G401 (cell line): ENCODE measurements around the gene NFKBIE. TPM values are rescaled to one million over a fixed set of nuclear protein-coding genes. Genes with fewer than 3 reads are reported as not detected.

ENCODE experiments used
- DNase-seq: peaks from one replicate; pipeline ENCODE4 v3.0.0-alpha.2; 2015; ENCODE audit warnings: low spot score
- in situ Hi-C: cut with HindIII; loops from 2 replicates; pipeline ENCODE4 v1.10.0; 2016; ENCODE audit warnings: low sequenced_read_pairs, mixed read lengths
- total RNA-seq: library from RNA; depleted of rRNA; stranded (reverse); fragments of >200 nt; shearing (Covaris generic); gene quantifications from 2 replicates; pipeline ENCODE4 v1.2.3, GENCODE V29; 2014

NFKBIE gene
- total RNA-seq, 1 experiment from 2014 or later, result 27.7 TPM

- in situ Hi-C loops, result loop anchor here (10.0 kb wide), 1 partner anchor 156 kb away; no protein-coding TSS in a partner anchor
- no peak for DNase-seq
Observed at GRCh38 chr6:44250718-44251123, 14.6 kb downstream of the NFKBIE start.

GRCh38 chr6:44250067-44250717 is 15.2 kb downstream of the NFKBIE start:
- in situ Hi-C loops, result loop anchor here (10.0 kb wide), 1 partner anchor 155 kb away; no protein-coding TSS in a partner anchor
- DNase-seq, result no peak

- in situ Hi-C loops, result no loop called here
- DNase-seq, result no peak
Observed at GRCh38 chr6:44249082-44249748, 16.1 kb downstream of the NFKBIE start.

- no peak for DNase-seq
- in situ Hi-C loops, result no loop called here
Observed at GRCh38 chr6:44248579-44248978, 16.8 kb downstream of the NFKBIE start.

GRCh38 chr6:44247338-44248302 is 17.7 kb downstream of the NFKBIE start:
- in situ Hi-C loops, result no loop called here

GRCh38 chr6:44246663-44247337 is 18.6 kb downstream of the NFKBIE start, which contains the start of gene HSP90AB1:
TSS of gene HSP90AB1 (plus strand) at chr6:44247101. CDS start at chr6:44248630, 1,529 bp downstream.
- in situ Hi-C loops, result no loop called here

More at GRCh38 chr6:44247338-44248302, 17.7 kb downstream of the NFKBIE start:
- peak; percentile 56 for DNase-seq

GRCh38 chr6:44245912-44246662 is 19.3 kb downstream of the NFKBIE start:
- in situ Hi-C loops, result no loop called here
- DNase-seq, result peak; percentile 87

More at GRCh38 chr6:44246663-44247337, 18.6 kb downstream of the NFKBIE start, which contains the start of gene HSP90AB1:
- peak; percentile 99 for DNase-seq

- no peak for DNase-seq
- in situ Hi-C loops, result no loop called here
Observed at GRCh38 chr6:44245391-44245911, 19.9 kb downstream of the NFKBIE start.

GRCh38 chr6:44243345-44243744 is 22.0 kb downstream of the NFKBIE start:
- in situ Hi-C loops, result no loop called here
- no peak for DNase-seq

- in situ Hi-C loops, result loop anchor here (10.0 kb wide), 1 partner anchor 94 kb away; no protein-coding TSS in a partner anchor
- no peak for DNase-seq
Observed at GRCh38 chr6:44238687-44239350, 26.5 kb downstream of the NFKBIE start.

GRCh38 chr6:44237813-44238433 is 27.4 kb downstream of the NFKBIE start:
- in situ Hi-C loops, result loop anchor here (10.0 kb wide), 1 partner anchor 93 kb away; no protein-coding TSS in a partner anchor
- peak; percentile 78 for DNase-seq

- in situ Hi-C loops, result loop anchor here (10.0 kb wide), 1 partner anchor 92 kb away; no protein-coding TSS in a partner anchor
- DNase-seq, result peak; percentile 86
Observed at GRCh38 chr6:44237021-44237812, 28.1 kb downstream of the NFKBIE start.

GRCh38 chr6:44235891-44236516 is 29.3 kb downstream of the NFKBIE start:
- in situ Hi-C loops, result loop anchor here (10.0 kb wide), 1 partner anchor 91 kb away; no protein-coding TSS in a partner anchor
- DNase-seq, result no peak

GRCh38 chr6:44235269-44235668 is 30.1 kb downstream of the NFKBIE start:
- DNase-seq, result no peak
- in situ Hi-C loops, result loop anchor here (10.0 kb wide), 1 partner anchor 90 kb away; no protein-coding TSS in a partner anchor
